ENCODE data around the gene NPSR1. TPM values are rescaled to one million over a fixed set of nuclear protein-coding genes. Genes with fewer than 3 reads are reported as not detected.

The NPSR1 gene
- total RNA-seq, 1 donor from 2014 or later = not detected

- Histone ChIP-seq H3K27ac (replicated peaks) (no peak overlapping the region), H3K27me3 (ENCODE audit: low read depth) (no peaks in the 10 kb centered on the region), H3K4me1 (no peaks in the 10 kb centered on the region), H3K4me3 (no peak overlapping the region), H3K9me3 (replicated peaks) (no peaks in the 10 kb centered on the region), H3K36me3 (no peaks in the 10 kb centered on the region)
- intact Hi-C loops (cut with micrococcal nuclease) = no loop called here
- DNase-seq = no peak
- TF ChIP-seq, protein P1, sequence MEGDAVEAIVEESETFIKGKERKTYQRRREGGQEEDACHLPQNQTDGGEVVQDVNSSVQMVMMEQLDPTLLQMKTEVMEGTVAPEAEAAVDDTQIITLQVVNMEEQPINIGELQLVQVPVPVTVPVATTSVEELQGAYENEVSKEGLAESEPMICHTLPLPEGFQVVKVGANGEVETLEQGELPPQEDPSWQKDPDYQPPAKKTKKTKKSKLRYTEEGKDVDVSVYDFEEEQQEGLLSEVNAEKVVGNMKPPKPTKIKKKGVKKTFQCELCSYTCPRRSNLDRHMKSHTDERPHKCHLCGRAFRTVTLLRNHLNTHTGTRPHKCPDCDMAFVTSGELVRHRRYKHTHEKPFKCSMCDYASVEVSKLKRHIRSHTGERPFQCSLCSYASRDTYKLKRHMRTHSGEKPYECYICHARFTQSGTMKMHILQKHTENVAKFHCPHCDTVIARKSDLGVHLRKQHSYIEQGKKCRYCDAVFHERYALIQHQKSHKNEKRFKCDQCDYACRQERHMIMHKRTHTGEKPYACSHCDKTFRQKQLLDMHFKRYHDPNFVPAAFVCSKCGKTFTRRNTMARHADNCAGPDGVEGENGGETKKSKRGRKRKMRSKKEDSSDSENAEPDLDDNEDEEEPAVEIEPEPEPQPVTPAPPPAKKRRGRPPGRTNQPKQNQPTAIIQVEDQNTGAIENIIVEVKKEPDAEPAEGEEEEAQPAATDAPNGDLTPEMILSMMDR (IDR thresholded peaks at IDR 0.05; ENCODE audit: borderline replicate concordance) = no peak
Observed at GRCh38 chr7:34761206-34761605, 103.2 kb downstream of the NPSR1 start.

GRCh38 chr7:34761627-34762026, 103.6 kb downstream of the NPSR1 start:
- H3K27me3 ChIP-seq (ENCODE audit: low read depth) = no peaks in the 10 kb centered on the region
- no peaks in the 10 kb centered on the region for H3K4me1 ChIP-seq
- H3K4me3 ChIP-seq = no peak overlapping the region
- no peak overlapping the region for H3K27ac ChIP-seq (replicated peaks)
- H3K36me3 ChIP-seq = no peaks in the 10 kb centered on the region
- intact Hi-C loops (cut with micrococcal nuclease) = no loop called here
- TF ChIP-seq, protein P1 (IDR thresholded peaks at IDR 0.05; ENCODE audit: borderline replicate concordance) = no peak
- no peaks in the 10 kb centered on the region for H3K9me3 ChIP-seq (replicated peaks)
- no peak for DNase-seq

GRCh38 chr7:34762764-34763163, 104.7 kb downstream of the NPSR1 start:
- DNase-seq = no peak
- Histone ChIP-seq H3K27ac (replicated peaks) (no peak overlapping the region), H3K4me3 (no peak overlapping the region), H3K36me3 (no peaks in the 10 kb centered on the region), H3K27me3 (ENCODE audit: low read depth) (no peaks in the 10 kb centered on the region), H3K9me3 (replicated peaks) (no peaks in the 10 kb centered on the region), H3K4me1 (no peaks in the 10 kb centered on the region)
- intact Hi-C loops (cut with micrococcal nuclease) = no loop called here
- TF ChIP-seq, protein P1 (IDR thresholded peaks at IDR 0.05; ENCODE audit: borderline replicate concordance) = no peak

DNA sequence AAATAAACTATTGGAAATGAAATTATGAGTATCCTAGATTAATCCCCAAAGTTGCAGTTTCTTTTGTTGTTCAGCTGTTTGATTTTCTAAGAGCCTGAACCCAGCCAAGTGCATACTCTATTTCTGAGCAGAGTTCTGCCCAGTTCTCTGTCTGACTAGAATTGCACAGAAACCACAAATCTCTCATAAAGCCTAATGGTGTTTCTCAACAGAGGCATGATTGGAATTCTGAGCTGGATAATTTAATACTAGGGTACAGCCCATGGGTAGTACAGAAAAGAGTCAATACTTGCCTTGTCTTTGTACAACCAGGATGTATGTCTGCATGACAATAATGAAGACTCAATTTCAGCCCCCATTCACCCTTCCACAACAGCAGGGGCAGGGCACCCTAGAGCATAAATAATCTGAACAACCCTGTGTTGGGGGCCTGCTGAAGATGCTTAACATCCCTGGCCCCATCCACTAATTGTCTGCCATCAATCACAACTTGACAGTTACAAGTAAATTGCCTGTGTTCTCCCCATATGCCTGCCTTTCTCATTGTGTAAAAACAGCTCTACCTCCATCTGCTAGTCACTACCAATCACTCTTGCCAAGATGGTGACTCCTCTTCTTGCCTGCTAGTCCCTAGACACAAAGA, 114.4 kb downstream of the NPSR1 start:
- TF ChIP-seq, protein P1 (IDR thresholded peaks at IDR 0.05; ENCODE audit: borderline replicate concordance) = no peak
- H3K9me3 ChIP-seq (replicated peaks) = peaks cover 5% of the 10 kb centered on the region
- H3K27me3 ChIP-seq (ENCODE audit: low read depth) = no peaks in the 10 kb centered on the region
- intact Hi-C loops (cut with micrococcal nuclease) = no loop called here
- H3K4me3 ChIP-seq = no peak overlapping the region
- no peak for DNase-seq
- no peak overlapping the region for H3K27ac ChIP-seq (replicated peaks)
- H3K36me3 ChIP-seq = no peaks in the 10 kb centered on the region
- H3K4me1 ChIP-seq = no peaks in the 10 kb centered on the region

DNA sequence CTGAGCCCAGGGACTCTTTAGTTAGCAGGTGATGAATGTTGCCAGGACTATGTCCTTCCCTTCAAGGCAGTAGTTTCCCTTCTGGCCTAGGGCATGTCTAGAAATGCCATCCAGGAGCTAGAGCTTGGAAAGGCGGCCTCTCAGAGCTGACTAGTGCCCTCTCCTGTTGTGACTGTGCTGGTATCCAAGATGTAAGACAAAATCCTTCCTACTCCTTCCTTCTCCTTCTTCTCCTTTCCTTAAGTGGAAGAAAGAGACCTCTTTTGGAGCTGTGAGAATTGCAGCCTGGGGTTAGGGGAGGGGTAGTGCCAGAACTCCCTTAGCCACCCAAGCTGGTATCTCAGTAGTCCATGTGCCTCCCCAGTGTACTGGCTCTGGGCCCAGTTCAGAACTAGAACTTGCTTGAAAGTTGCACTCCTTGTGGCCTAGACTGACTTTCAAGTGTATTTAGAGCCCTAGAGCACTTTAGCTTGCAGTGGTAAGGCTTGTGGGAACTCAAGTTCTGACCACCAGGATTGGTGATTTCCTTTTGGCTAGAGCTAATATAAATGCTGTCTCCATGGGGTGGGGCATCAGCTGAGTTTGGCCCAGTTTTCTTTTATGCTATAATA, 118.8 kb downstream of the NPSR1 start:
- no peak overlapping the region for H3K27ac ChIP-seq (replicated peaks)
- peaks cover 17% of the 10 kb centered on the region for H3K9me3 ChIP-seq (replicated peaks)
- DNase-seq = no peak
- no peak overlapping the region for H3K4me3 ChIP-seq
- H3K27me3 ChIP-seq (ENCODE audit: low read depth) = no peaks in the 10 kb centered on the region
- intact Hi-C loops (cut with micrococcal nuclease) = no loop called here
- no peaks in the 10 kb centered on the region for H3K36me3 ChIP-seq
- TF ChIP-seq, protein P1 (IDR thresholded peaks at IDR 0.05; ENCODE audit: borderline replicate concordance) = no peak
- no peaks in the 10 kb centered on the region for H3K4me1 ChIP-seq
